PFSK-1 (cell line): ENCODE results near the gene ZNF407.

Experiments used
- FOXP2 ChIP-seq: optimal IDR thresholded peaks from 2 replicates; pipeline ENCODE3; 2011; ENCODE audit warnings: borderline replicate concordance, control low read depth, inconsistent platforms; ENCODE audit not compliant: insufficient read depth; ENCODE audit errors: extremely low read length, extremely low read depth
- POLR2AphosphoS5 ChIP-seq: IDR thresholded peaks from 2 replicates; pipeline ENCODE4 v1.6.1; 2012; ENCODE audit warnings: low read depth, mild to moderate bottlenecking, control low read depth, low read length, moderate library complexity
- SIN3A ChIP-seq: IDR thresholded peaks from 2 replicates; pipeline ENCODE4 v1.6.1; 2012; ENCODE audit warnings: mild to moderate bottlenecking, low read length, moderate library complexity, borderline replicate concordance; ENCODE audit not compliant: insufficient read depth
- TAF1 ChIP-seq: IDR thresholded peaks from 2 replicates; pipeline ENCODE4 v1.6.1; 2012; ENCODE audit warnings: low read length, control low read depth, borderline replicate concordance; ENCODE audit not compliant: insufficient read depth
- TF ChIP-seq, protein P1 (sequence below), 2 experiments: IDR thresholded peaks; 2 replicates each; pipeline versions ENCODE4 v1.6.1 to v1.8.0; 2011 to 2012; ENCODE audit warnings: low read depth in 2 of 2, low read length in 2 of 2, control low read depth in 1 of 2, inconsistent platforms in 1 of 2, mild to moderate bottlenecking in 1 of 2, moderate library complexity in 1 of 2; ENCODE audit not compliant: insufficient read depth in 1 of 2

Gene ZNF407

DNA sequence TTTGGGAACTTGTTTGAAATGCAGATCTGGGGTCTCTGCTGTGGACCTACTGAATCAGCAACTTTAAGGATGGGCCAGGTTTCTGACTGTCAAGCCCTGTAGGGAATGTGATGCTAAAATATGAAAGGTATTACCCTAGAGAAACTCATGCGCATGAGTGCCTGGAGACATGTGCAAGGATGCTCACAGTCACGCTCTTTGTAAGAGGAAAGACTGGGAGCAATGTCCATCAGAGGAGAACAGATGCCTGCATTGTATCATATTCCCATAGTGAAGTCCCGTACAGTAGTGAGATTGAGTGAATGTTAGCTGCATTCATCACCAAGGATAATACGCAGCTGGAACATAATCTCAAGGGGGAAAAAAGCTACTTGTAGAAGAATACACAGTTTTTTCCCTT is 14.1 kb downstream of the ZNF407 start:
- no peak for TF ChIP-seq POLR2AphosphoS5
- TF ChIP-seq FOXP2: no peak
- TF ChIP-seq TAF1: no peak
- no peak for TF ChIP-seq SIN3A
- TF ChIP-seq, protein P1, sequence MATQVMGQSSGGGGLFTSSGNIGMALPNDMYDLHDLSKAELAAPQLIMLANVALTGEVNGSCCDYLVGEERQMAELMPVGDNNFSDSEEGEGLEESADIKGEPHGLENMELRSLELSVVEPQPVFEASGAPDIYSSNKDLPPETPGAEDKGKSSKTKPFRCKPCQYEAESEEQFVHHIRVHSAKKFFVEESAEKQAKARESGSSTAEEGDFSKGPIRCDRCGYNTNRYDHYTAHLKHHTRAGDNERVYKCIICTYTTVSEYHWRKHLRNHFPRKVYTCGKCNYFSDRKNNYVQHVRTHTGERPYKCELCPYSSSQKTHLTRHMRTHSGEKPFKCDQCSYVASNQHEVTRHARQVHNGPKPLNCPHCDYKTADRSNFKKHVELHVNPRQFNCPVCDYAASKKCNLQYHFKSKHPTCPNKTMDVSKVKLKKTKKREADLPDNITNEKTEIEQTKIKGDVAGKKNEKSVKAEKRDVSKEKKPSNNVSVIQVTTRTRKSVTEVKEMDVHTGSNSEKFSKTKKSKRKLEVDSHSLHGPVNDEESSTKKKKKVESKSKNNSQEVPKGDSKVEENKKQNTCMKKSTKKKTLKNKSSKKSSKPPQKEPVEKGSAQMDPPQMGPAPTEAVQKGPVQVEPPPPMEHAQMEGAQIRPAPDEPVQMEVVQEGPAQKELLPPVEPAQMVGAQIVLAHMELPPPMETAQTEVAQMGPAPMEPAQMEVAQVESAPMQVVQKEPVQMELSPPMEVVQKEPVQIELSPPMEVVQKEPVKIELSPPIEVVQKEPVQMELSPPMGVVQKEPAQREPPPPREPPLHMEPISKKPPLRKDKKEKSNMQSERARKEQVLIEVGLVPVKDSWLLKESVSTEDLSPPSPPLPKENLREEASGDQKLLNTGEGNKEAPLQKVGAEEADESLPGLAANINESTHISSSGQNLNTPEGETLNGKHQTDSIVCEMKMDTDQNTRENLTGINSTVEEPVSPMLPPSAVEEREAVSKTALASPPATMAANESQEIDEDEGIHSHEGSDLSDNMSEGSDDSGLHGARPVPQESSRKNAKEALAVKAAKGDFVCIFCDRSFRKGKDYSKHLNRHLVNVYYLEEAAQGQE (IDR thresholded peaks at IDR 0.05; ENCODE audit: insufficient read depth in 1 of 2, low read depth in 2 of 2, low read length in 2 of 2): no peak

DNA sequence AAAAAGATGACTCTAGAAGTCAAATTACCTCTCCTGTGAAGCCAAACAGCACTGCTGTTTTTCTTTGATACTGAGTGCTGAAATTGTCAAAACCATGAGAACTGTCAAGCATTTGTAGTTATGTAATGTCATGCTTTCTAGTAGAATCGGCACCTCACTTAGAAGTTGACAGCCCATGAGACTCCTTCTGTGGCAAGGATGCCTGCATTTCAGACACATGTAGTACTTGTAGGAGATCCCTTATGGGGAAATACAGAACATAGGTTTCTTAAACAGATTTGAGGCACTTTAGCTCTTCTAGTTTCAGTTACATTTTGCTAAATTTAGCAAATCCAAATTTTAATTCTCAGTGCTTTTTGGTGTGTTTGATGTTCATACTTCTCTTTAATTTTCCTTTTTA is 15.7 kb downstream of the ZNF407 start:
- no peak for TF ChIP-seq FOXP2
- TF ChIP-seq POLR2AphosphoS5: no peak
- no peak for TF ChIP-seq SIN3A
- no peak for TF ChIP-seq TAF1
- TF ChIP-seq, protein P1 (IDR thresholded peaks at IDR 0.05; ENCODE audit: insufficient read depth in 1 of 2, low read depth in 2 of 2, low read length in 2 of 2): no peak

DNA sequence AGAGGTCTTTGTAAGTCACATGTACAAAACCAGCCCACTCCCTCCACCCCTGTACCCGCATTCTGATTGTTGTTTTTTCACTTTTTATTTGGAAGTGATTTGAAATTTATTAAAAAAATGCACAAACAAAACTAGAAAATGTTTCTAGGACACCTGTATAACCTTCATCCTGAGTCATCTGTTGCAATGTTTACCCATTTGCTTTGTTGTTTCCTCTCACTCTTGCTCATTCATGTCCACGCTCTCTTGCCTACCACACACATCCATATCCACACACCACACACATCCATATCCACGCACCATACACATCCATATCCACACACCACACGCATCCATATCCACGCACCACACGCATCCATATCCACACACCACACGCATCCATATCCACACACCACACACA is 18.8 kb downstream of the ZNF407 start:
- TF ChIP-seq SIN3A (no peak), TAF1 (no peak), FOXP2 (no peak), POLR2AphosphoS5 (no peak)
- TF ChIP-seq, protein P1 (IDR thresholded peaks at IDR 0.05; ENCODE audit: insufficient read depth in 1 of 2, low read depth in 2 of 2, low read length in 2 of 2): no peak

DNA sequence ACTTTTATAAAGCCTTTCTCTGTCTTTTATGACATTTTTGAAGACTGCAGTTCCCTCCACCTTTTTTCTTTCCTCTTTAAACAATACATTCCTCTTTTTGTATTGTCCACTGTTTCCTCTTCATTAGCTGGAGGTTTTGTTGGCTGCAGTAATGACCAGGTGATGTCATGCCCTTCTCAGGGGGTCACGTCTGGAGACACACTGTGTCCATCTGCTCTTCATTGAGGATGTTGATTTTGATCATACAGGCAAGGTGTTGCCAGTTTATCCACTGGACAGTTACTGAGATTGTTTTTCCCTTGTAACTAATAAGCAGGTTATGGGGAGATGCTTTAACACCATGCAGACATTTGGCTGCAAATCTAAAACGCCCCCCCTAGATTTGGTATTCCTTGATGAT is 19.8 kb downstream of the ZNF407 start:
- TF ChIP-seq POLR2AphosphoS5 (no peak), TAF1 (no peak), SIN3A (no peak)
- TF ChIP-seq, protein P1 (IDR thresholded peaks at IDR 0.05; ENCODE audit: insufficient read depth in 1 of 2, low read depth in 2 of 2, low read length in 2 of 2): no peak

DNA sequence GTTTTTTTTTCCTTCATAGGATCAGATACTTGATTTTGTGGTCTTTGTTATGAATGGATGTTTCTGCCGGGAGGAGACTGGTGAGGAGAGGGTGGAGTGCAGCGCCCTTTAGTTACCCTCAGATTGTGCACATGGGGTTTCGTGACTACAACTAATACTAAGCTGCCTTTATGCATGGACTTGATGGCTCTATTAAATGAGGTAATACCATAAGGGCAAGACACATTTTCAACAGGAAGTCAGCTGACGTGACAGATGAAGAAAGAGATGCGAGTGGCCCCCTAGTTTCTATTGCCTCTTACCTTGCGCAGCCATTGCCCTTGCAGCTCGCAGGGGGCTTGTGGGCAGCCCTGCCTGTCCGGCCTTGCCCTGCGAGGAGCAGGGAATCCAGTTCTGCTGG is 24.4 kb downstream of the ZNF407 start:
- TF ChIP-seq TAF1: no peak
- no peak for TF ChIP-seq SIN3A
- no peak for TF ChIP-seq FOXP2
- no peak for TF ChIP-seq POLR2AphosphoS5
- TF ChIP-seq, protein P1 (IDR thresholded peaks at IDR 0.05; ENCODE audit: insufficient read depth in 1 of 2, low read depth in 2 of 2, low read length in 2 of 2): no peak
